Gastrocnemius medialis (tissue), 4 donors: ENCODE measurements around the gene PIKFYVE. TPM values are rescaled to one million over a fixed set of nuclear protein-coding genes. Genes with fewer than 3 reads are reported as not detected.

Experiments
- ATAC-seq, 2 donors: fragments of 150-250 bp; one replicate each; pipeline ENCODE4 v1.9.1; 2016
- DNase-seq, 2 donors: peaks; one replicate each; pipeline ENCODE4 v3.0.0-alpha.2; 2019
- H3K27ac ChIP-seq, 4 donors: fragments of 200-600 bp; sonication (generic); 1 replicate in 1 of 4; 2 replicates in 3 of 4; pipeline ENCODE4 v1.5.1; 2016 to 2018; ENCODE audit warnings: mild to moderate bottlenecking in 2 of 4, moderate library complexity in 1 of 4
- H3K27me3 ChIP-seq, 3 donors: fragments of 200-600 bp; sonication (generic) in 2 of 3; 1 replicate in 1 of 3; 2 replicates in 2 of 3; pipeline versions ENCODE4 v1.5.1 to v1.6.0; 2016 to 2019; ENCODE audit warnings: mild to moderate bottlenecking in 1 of 3, moderate library complexity in 1 of 3
- H3K36me3 ChIP-seq, 2 donors: fragments of 200-600 bp; sonication (generic) in 1 of 2; one replicate each; pipeline ENCODE4 v1.5.1; 2017 to 2018
- H3K4me1 ChIP-seq, 2 donors: fragments of 200-600 bp; sonication (generic) in 1 of 2; one replicate each; pipeline ENCODE4 v1.5.1; 2016 to 2017; ENCODE audit warnings: mild to moderate bottlenecking in 2 of 2
- H3K4me3 ChIP-seq, 4 donors: fragments of 200-600 bp; sonication (generic) in 3 of 4; 1 replicate in 1 of 4; 2 replicates in 3 of 4; pipeline ENCODE4 v1.5.1; 2016 to 2019; ENCODE audit warnings: mild to moderate bottlenecking in 2 of 4
- H3K9me3 ChIP-seq, 3 donors: fragments of 200-600 bp; sonication (generic) in 2 of 3; 1 replicate in 1 of 3; 2 replicates in 2 of 3; pipeline ENCODE4 v1.5.1; 2016 to 2019
- CTCF ChIP-seq, 5 experiments: fragments of 450-650 bp in 3 of 5; fragments of 200-600 bp in 2 of 5; sonication (generic) in 2 of 5; IDR thresholded peaks in 4 of 5; conservative IDR thresholded peaks in 1 of 5; 1 replicate in 4 of 5; 2 replicates in 1 of 5; pipeline ENCODE4 v1.5.1; 2016 to 2019; ENCODE audit warnings: antibody characterized with exemption in 5 of 5, mild to moderate bottlenecking in 3 of 5, moderate library complexity in 3 of 5
- POLR2A ChIP-seq, 2 donors: fragments of 450-650 bp; IDR thresholded peaks; one replicate each; pipeline ENCODE4 v1.6.1; 2017; ENCODE audit warnings: antibody characterized with exemption in 2 of 2, mild to moderate bottlenecking in 2 of 2, moderate library complexity in 2 of 2
- in situ Hi-C, 4 donors: fragments of 200-750 bp; cut with MboI; loops; one replicate each; pipeline versions ENCODE4 v1.15.0 to v1.8.0; 2017; ENCODE audit warnings: low sequenced_read_pairs in 4 of 4
- intact Hi-C: fragments of 100-400 bp; cut with DNase I; formaldehyde crosslinking; loops from one replicate; pipeline ENCODE4 v1.15.1; 2023; ENCODE audit warnings: low total_unique reads
- total RNA-seq, 4 donors: library from RNA; depleted of rRNA; stranded (reverse); fragments of >200 nt; gene quantifications; one replicate each; pipeline versions ENCODE4 v1.1.0 to v1.2.3, GENCODE V29; 2016

Gene PIKFYVE
- total RNA-seq, 4 donors from 2014 or later: 14.0 to 23.9 (median 17.9) TPM

- H3K36me3 ChIP-seq: no peaks in the 10 kb centered on the region
- H3K27me3 ChIP-seq: no peaks in the 10 kb centered on the region
- no peak for TF ChIP-seq POLR2A (IDR thresholded peaks at IDR 0.05)
- no peak overlapping the region for H3K4me3 ChIP-seq
- DNase-seq (no peak), ATAC-seq (no peak)
- H3K9me3 ChIP-seq: no peaks in the 10 kb centered on the region
- H3K4me1 ChIP-seq: no peaks in the 10 kb centered on the region
- in situ Hi-C loops: no loop called here
- intact Hi-C loops: no loop called here
- H3K27ac ChIP-seq: no peak overlapping the region
These were observed 38.3 kb upstream of the PIKFYVE start for GRCh38 chr2:208227581-208228232.

- H3K4me1 ChIP-seq: no peaks in the 10 kb centered on the region
- DNase-seq (no peak), ATAC-seq (no peak)
- intact Hi-C loops: no loop called here
- no peak overlapping the region for H3K27ac ChIP-seq
- H3K27me3 ChIP-seq: no peaks in the 10 kb centered on the region
- H3K9me3 ChIP-seq: no peaks in the 10 kb centered on the region
- H3K4me3 ChIP-seq: no peak overlapping the region
- in situ Hi-C loops: no loop called here
- no peaks in the 10 kb centered on the region for H3K36me3 ChIP-seq
- TF ChIP-seq CTCF (IDR thresholded peaks at IDR 0.05 in 4 of 5, conservative IDR thresholded peaks at IDR 0.05 in 1 of 5) (no peak), POLR2A (IDR thresholded peaks at IDR 0.05) (no peak)
These were observed 37.6 kb upstream of the PIKFYVE start for GRCh38 chr2:208228476-208228875.

GRCh38 chr2:208234786-208235185, 31.3 kb upstream of the PIKFYVE start:
- no peak overlapping the region for H3K27ac ChIP-seq
- TF ChIP-seq POLR2A (IDR thresholded peaks at IDR 0.05) (no peak), CTCF (IDR thresholded peaks at IDR 0.05 in 4 of 5, conservative IDR thresholded peaks at IDR 0.05 in 1 of 5) (no peak)
- intact Hi-C loops (no loop called here), in situ Hi-C loops (no loop called here)
- H3K4me1 ChIP-seq: no peaks in the 10 kb centered on the region
- no peak overlapping the region for H3K4me3 ChIP-seq
- DNase-seq (no peak), ATAC-seq (no peak)
- H3K27me3 ChIP-seq: no peaks in the 10 kb centered on the region
- no peaks in the 10 kb centered on the region for H3K9me3 ChIP-seq
- peaks cover 4 to 30% of the 10 kb centered on the region in 2 donors for H3K36me3 ChIP-seq

- ATAC-seq (no peak), DNase-seq (no peak)
- Histone ChIP-seq H3K9me3 (no peaks in the 10 kb centered on the region), H3K27ac (no peak overlapping the region), H3K4me3 (no peak overlapping the region), H3K4me1 (no peaks in the 10 kb centered on the region), H3K36me3 (peaks cover 4 to 41% of the 10 kb centered on the region in 2 donors), H3K27me3 (no peaks in the 10 kb centered on the region)
- intact Hi-C loops: no loop called here
- in situ Hi-C loops: no loop called here
- TF ChIP-seq POLR2A (IDR thresholded peaks at IDR 0.05) (no peak), CTCF (IDR thresholded peaks at IDR 0.05 in 4 of 5, conservative IDR thresholded peaks at IDR 0.05 in 1 of 5) (no peak)
These were observed 30.2 kb upstream of the PIKFYVE start for GRCh38 chr2:208235860-208236259.

- Histone ChIP-seq H3K27me3 (no peaks in the 10 kb centered on the region), H3K4me3 (no peak overlapping the region), H3K4me1 (no peaks in the 10 kb centered on the region), H3K27ac (no peak overlapping the region), H3K9me3 (no peaks in the 10 kb centered on the region), H3K36me3 (peaks cover 4 to 72% of the 10 kb centered on the region in 2 donors)
- intact Hi-C loops (no loop called here), in situ Hi-C loops (no loop called here)
- TF ChIP-seq CTCF (IDR thresholded peaks at IDR 0.05 in 4 of 5, conservative IDR thresholded peaks at IDR 0.05 in 1 of 5) (no peak), POLR2A (IDR thresholded peaks at IDR 0.05) (no peak)
- ATAC-seq (no peak), DNase-seq (no peak)
These were observed 26.1 kb upstream of the PIKFYVE start for GRCh38 chr2:208239770-208240493.
